ENCODE results near the gene GCNA.
A peak's percentile ranks its signal among the peaks of the same experiment; 100 is the strongest.

GCNA gene

GRCh38 chrX:71612256-71612655 lies 34.0 kb downstream of the GCNA start:
- no peak for DNase-seq (ENCODE audit: low read depth in 3 of 3, low spot score in 1 of 3)

DNA sequence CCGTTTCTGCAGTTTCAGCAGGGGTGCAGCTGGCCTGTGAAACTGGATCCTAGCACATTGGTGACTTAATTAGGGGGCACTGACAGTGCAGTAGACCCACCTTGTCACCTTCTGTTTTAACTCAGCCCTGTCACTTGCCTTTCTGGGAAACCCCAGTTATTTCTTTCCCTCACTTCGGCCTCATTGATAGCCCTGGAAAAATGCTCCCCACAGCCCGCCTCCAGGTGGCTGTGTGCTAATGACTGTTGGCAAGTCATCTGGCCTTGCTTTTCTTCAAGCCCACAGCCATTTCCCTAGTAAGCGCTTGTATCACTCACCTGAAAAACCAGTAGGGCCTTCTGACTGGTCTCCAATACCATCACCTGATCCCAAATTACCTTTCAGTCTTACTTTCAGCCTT lies 36.8 kb downstream of the GCNA start:
- no peak for DNase-seq (ENCODE audit: low read depth in 3 of 3, low spot score in 1 of 3)

GRCh38 chrX:71615954-71616353 lies 37.7 kb downstream of the GCNA start:
- no peak for DNase-seq (ENCODE audit: low read depth in 3 of 3, low spot score in 1 of 3)

GRCh38 chrX:71616672-71617529 lies 38.7 kb downstream of the GCNA start:
- no peak for DNase-seq (ENCODE audit: low read depth in 3 of 3, low spot score in 1 of 3)

- no peak for DNase-seq (ENCODE audit: low read depth in 3 of 3, low spot score in 1 of 3)
Measured at GRCh38 chrX:71617742-71618141, 39.5 kb downstream of the GCNA start.

DNA sequence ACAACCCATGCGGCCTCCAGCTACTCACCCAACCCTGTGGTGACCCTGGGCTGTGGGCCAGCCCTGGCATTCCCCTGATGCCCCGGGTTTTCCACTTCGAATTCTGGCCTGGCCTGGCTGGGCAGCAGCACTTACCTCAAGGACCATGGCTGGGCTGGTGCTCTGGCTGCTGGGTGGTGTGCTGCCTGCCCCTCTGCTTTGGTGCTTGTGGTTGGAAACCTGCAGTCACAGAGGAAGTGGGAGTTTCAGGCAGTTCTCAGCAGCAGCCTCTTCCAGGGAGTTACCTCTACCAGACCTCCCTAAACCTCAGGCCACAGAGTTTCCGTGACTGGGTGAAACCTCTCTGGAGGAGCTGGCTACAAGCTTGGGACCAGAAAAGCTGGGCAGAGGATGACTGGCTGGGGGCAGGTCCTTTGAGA lies 40.1 kb downstream of the GCNA start, which contains the start of gene CXCR3:
Gene CXCR3, minus strand, starts transcription at position 209 of the 419 bp plus-strand sequence. Its CDS starts 62 bp downstream, at position 147.
- DNase-seq (ENCODE audit: low read depth in 3 of 3, low spot score in 1 of 3) = peak; percentile 23 to 30 (median 27)

DNA sequence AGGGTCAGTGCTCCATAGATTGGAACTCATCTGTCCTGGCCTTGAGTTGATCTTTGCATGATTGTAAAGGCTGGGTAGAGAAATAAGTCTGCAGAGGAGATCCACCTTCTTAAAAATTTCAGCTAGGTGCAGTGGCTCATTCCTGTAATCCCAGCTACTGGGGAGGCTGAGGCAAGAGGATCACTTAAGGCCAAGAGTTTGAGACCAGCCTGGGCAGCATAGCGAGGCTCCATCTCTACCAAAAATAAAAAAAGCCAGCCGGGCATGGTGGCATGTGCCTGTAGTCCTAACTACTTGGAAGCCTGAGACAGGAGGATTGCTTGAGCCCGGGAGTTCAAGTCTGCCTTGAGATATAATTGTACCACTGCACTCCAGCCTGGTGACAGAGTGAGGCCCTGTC lies 40.5 kb downstream of the GCNA start:
- DNase-seq (ENCODE audit: low read depth in 3 of 3, low spot score in 1 of 3) = no peak

DNA sequence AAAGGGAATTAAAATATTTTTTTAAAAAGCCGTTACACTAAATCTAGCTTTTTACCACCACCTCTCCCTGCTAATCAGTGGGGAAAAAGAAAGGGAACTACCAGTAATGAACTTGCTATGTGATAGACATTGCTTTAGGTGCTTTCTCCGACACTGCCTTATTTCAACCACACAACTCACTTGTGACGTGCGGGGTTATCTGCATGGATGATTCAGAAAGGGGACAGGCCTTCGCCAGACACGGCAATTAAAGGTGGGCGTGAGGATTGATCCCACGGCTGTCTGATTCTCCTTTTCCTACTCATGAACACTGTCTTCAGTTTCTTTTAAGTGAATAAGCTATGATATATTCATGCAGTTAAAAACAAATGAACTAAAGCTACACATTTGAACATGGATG lies 41.0 kb downstream of the GCNA start:
- peak in 1 of 3 donors; percentile 20 for DNase-seq (ENCODE audit: low read depth in 3 of 3, low spot score in 1 of 3)

- DNase-seq (ENCODE audit: low read depth in 3 of 3, low spot score in 1 of 3) = no peak
Measured at GRCh38 chrX:71619986-71620385, 41.7 kb downstream of the GCNA start.

GRCh38 chrX:71621603-71622002 lies 43.4 kb downstream of the GCNA start:
- DNase-seq (ENCODE audit: low read depth in 3 of 3, low spot score in 1 of 3) = no peak

DNA sequence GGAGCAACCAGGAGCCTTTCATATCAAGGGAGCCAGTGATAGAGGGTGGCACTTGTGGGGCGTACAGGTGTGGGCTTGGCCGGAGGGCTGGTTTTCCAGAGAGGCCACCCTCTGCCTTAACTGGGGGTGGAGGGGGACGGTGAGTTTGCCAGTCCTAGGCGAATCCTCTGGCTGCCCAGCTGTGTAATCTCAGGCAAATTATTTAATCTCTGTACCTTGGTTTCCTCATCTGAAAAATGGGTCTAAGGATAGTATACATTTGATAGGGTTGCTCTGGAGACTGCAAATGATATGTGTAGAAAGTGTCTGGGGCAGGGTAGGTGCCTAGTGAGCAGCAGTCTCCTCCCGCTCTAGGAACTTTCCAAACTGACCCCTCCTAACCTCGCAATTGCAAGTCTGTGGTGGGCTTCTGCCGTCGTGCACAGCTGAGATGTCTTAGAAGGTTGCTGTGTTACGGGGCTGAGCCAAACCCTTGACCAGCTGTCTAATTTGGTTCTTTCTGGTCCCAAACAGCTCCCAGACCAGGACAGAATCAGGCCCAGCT lies 43.9 kb downstream of the GCNA start:
- DNase-seq (ENCODE audit: low read depth in 3 of 3, low spot score in 1 of 3) = no peak

DNA sequence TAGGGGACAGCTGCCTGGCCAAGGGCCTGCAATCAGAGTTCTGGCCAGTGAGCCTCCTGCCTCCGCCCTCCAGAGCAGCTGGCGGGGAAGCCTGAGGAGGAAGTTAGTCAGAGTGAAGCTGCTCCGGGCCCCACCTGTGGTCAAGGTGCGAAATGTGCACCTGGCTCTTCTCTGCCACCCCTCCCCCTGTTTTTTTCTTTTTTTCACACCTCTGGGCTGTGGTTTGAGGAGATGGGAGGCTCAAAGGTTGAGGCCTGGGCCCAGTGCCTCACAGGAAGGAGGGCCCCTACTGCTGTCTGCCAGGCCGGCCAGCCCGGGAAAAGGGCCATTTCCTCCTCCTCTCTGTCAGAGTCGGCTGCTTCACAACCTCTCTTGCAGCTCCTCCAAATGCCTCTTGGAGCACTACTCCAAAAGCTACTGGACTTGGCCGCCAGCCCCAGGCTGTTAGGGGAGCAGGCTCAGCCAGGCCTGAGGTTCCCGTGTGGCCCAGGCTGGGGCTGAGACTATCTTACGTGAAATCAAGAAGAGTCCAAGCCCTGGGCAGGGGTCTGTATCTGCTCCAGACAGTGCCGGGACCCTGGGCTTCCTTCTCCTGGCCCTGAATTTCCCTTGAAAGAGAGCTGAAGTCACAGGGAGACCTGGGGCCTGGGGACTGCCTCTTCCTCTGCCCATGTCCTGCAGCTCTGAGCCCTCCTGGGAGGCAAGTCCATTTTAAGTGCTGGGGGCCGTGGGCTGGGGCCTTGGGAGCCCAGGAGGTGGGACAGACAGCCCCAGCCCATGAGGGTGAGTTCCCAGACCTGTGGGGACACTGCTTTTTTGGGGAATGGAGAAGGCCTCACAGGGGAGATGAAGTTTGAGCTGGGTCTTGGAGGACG lies 44.6 kb downstream of the GCNA start:
- DNase-seq (ENCODE audit: low read depth in 3 of 3, low spot score in 1 of 3) = peak in 2 of 3 donors; percentile 32 to 35

DNA sequence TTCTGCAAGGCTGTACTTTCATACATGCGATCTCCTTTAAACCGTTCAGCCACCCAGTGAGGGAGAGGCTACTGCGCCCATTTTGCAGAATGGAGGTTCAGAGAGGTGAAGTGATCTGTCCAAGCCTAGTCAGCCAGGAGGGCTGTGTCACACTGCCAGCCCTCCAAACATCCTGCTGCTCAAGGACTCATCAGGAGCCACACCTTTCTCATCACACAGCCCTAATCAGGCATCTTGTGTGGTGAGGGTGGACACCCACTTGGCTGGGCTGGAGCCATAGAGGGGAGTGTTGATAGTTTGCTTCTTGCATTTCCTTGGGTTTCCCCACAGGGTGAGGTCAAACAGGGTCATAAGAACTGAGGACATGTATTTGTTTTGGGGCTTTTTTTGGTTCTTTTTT lies 45.5 kb downstream of the GCNA start:
- DNase-seq (ENCODE audit: low read depth in 3 of 3, low spot score in 1 of 3) = no peak

GRCh38 chrX:71625471-71625870 lies 47.2 kb downstream of the GCNA start:
- DNase-seq (ENCODE audit: low read depth in 3 of 3, low spot score in 1 of 3) = no peak

DNA sequence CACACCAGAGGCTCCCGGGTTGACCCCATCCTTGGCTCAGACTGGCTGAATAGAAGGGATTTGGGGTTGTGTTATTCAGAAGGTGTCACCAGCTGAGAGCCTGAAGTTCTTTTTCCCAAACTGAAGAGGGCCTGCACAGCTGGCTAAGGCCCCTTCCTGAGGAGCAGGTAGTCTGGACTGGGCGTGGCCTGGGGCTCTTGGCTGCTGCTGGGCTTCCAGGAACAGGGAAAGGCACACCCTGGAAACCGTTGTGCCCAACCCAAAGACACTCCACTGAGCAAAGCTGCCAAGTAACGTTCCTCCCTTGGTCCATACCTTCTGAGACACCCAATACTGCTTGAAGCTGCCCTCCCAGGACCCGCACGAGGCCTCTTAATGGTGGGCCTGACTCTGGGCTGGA lies 48.3 kb downstream of the GCNA start:
- no peak for DNase-seq (ENCODE audit: low read depth in 3 of 3, low spot score in 1 of 3)

DNA sequence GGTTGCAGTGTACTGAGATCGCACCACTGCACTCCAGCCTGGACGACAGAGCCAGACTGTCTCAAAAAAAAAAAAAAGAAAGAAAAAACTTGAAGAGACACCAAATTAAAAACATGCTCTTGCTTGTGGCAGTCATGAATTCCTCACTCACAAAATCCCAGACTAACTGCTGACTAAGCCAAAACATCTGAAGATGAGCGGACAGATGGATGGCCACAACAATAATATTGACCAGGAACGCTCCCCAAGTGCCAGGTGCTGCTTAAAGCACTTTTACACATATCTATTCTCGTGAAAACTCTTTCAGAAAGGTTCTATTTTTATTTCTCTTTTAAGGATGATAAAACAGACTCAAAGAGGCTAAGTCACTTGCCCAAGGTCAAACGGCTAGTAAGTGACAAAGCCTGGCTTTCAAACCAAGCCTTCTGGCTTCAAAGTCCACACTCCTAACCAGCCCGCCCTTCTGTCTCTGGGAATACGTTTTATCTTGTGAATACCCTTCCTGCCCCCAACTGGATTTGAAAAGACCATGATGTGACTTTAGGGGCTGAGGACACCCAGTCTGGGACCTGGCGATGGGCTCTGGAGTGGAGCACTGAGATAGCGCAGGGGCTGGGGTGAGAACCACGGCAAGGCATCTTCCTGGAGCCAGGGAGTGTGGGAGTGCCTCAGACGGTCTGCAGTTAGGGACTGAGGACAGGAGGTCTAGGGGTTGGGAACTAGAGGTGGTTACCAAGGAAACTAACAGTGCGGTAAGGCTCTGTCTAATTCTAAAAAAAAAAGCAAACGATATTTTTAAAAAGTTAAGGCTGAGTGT lies 49.6 kb downstream of the GCNA start:
- no peak for DNase-seq (ENCODE audit: low read depth in 3 of 3, low spot score in 1 of 3)

- DNase-seq (ENCODE audit: low read depth in 3 of 3, low spot score in 1 of 3) = no peak
Measured at GRCh38 chrX:71629467-71629866, 51.2 kb downstream of the GCNA start.

- DNase-seq (ENCODE audit: low read depth in 3 of 3, low spot score in 1 of 3) = no peak
Measured at GRCh38 chrX:71632923-71633657, 54.9 kb downstream of the GCNA start.

DNA sequence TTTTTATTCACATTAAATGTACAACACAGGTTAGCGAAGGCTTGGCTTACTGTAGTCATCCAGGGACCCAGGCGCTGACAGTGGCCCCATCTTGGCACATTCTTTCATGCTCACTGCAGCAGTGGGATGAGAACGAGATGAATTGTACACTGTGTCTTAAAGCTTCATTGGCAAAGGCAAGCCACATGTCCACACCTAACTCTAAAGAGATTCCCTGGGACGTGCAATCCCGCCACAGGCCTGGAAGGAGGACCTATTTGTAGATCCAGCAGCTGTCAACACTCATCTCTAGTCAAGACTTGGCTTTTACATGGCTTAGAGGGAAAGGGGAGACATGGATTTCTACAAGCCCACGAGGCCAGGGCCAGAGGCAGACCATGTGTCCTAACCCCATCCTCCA lies 56.1 kb downstream of the GCNA start:
- no peak for DNase-seq (ENCODE audit: low read depth in 3 of 3, low spot score in 1 of 3)

Measured in stimulated activated CD4-positive, alpha-beta T cell treated with anti-CD3 and anti-CD28 coated beads, TNF-alpha, amount 100 ng/mL, for 1 hour (primary cell).